B cell (primary cell): ENCODE data around the gene ADH1A. TPM values are rescaled to one million over a fixed set of nuclear protein-coding genes. Genes with fewer than 3 reads are reported as not detected.

Experiments used
- ATAC-seq: fragments of 200-7000 bp; cut with Tn5 transposase; one replicate; pipeline ENCODE4 v1.10.0; 2021; ENCODE audit warnings: low read depth, mild to moderate bottlenecking, moderate number of reproducible peaks, moderate library complexity
- CTCF ChIA-PET: fragments of 350-600 bp; sonication (Branson Sonifier 250); formaldehyde crosslinking; loops from one replicate; lab custom pipeline; 2021; ENCODE audit warnings: antibody characterized with exemption, inconsistent platforms; lab: Charles Lee
- POLR2A ChIA-PET: fragments of 350-600 bp; sonication (Branson Sonifier 250); formaldehyde crosslinking; loops from one replicate; lab custom pipeline; 2021; ENCODE audit warnings: antibody characterized with exemption; lab: Charles Lee
- DNase-seq: peaks from one replicate; pipeline ENCODE4 v3.0.0; 2013
- H2AFZ ChIP-seq: 2 replicates; pipeline ENCODE4 v1.6.1; 2012; ENCODE audit warnings: mild to moderate bottlenecking, low read depth, low read length; ENCODE audit not compliant: insufficient read depth, poor library complexity, severe bottlenecking
- H3K27ac ChIP-seq, 2 donors: 1 replicate in 1 of 2; 2 replicates in 1 of 2; pipeline ENCODE4 v1.5.1; 2012 to 2013; ENCODE audit warnings: low read length in 2 of 2, mild to moderate bottlenecking in 2 of 2, moderate library complexity in 1 of 2
- H3K27me3 ChIP-seq, 4 experiments: fragments of 200-600 bp in 1 of 4; sonication (generic) in 1 of 4; replicated peaks in 1 of 4; 1 replicate in 2 of 4; 2 replicates in 2 of 4; pipeline versions ENCODE4 v1.6.1 to v1.7.0; 2013 to 2016; ENCODE audit warnings: low read length in 3 of 4, mild to moderate bottlenecking in 2 of 4, mixed read lengths in 1 of 4, moderate library complexity in 1 of 4; ENCODE audit not compliant: insufficient read depth in 4 of 4, control insufficient read depth in 3 of 4; ENCODE audit errors: control extremely low read depth in 1 of 4
- H3K36me3 ChIP-seq, 2 experiments: replicated peaks in 1 of 2; 1 replicate in 1 of 2; 2 replicates in 1 of 2; pipeline versions ENCODE4 v1.6.1 to v1.7.1; 2013; ENCODE audit warnings: low read length in 1 of 2; ENCODE audit not compliant: insufficient read depth in 2 of 2, control insufficient read depth in 1 of 2; ENCODE audit errors: control extremely low read depth in 1 of 2, extremely low read depth in 1 of 2
- H3K4me1 ChIP-seq, 2 donors: fragments of 200-600 bp in 1 of 2; sonication (generic) in 1 of 2; 1 replicate in 1 of 2; 2 replicates in 1 of 2; pipeline versions ENCODE4 v1.5.1 to v1.6.1; 2013 to 2017; ENCODE audit warnings: low read length in 2 of 2; ENCODE audit not compliant: control insufficient read depth in 2 of 2, insufficient read depth in 2 of 2
- H3K4me2 ChIP-seq: replicated peaks from 2 replicates; pipeline ENCODE3; 2012; ENCODE audit warnings: mild to moderate bottlenecking, low read depth, low read length; ENCODE audit not compliant: poor library complexity, severe bottlenecking
- H3K4me3 ChIP-seq, 5 experiments: fragments of 200-600 bp in 1 of 5; sonication (generic) in 1 of 5; 1 replicate in 3 of 5; 2 replicates in 2 of 5; pipeline versions ENCODE4 v1.5.1 to v1.7.0; 2011 to 2016; ENCODE audit warnings: low read length in 4 of 5, mild to moderate bottlenecking in 4 of 5, low read depth in 2 of 5, control low read depth in 1 of 5, moderate library complexity in 1 of 5; ENCODE audit not compliant: insufficient read depth in 1 of 5; ENCODE audit errors: control extremely low read depth in 1 of 5, extremely low read depth in 1 of 5
- H3K79me2 ChIP-seq: fragments of 200-600 bp; sonication (generic); one replicate; pipeline ENCODE4 v1.6.0; 2016; ENCODE audit warnings: low read length; ENCODE audit not compliant: control insufficient read depth, insufficient read depth
- H3K9ac ChIP-seq: fragments of 200-600 bp; sonication (generic); 2 replicates; pipeline ENCODE4 v1.6.1; 2017; ENCODE audit warnings: mild to moderate bottlenecking, low read length, moderate library complexity
- H3K9me3 ChIP-seq, 3 donors: one replicate each; pipeline versions ENCODE4 v1.6.1 to v1.7.1; 2013; ENCODE audit warnings: low read length in 2 of 3; ENCODE audit not compliant: control insufficient read depth in 2 of 3, insufficient read depth in 1 of 3; ENCODE audit errors: control extremely low read depth in 1 of 3
- H4K20me1 ChIP-seq: 2 replicates; pipeline ENCODE4 v1.6.0; 2012; ENCODE audit warnings: mild to moderate bottlenecking, low read length; ENCODE audit not compliant: insufficient read depth, control insufficient read depth, poor library complexity, severe bottlenecking
- H3K27ac Mint-ChIP-seq: one replicate; pipeline ENCODE4 v1.8.0; 2021; ENCODE audit warnings: mixed read lengths
- H3K27me3 Mint-ChIP-seq: one replicate; pipeline ENCODE4 v1.8.0; 2021; ENCODE audit warnings: mixed read lengths
- H3K4me1 Mint-ChIP-seq: one replicate; pipeline ENCODE4 v1.8.0; 2021; ENCODE audit warnings: mixed read lengths
- H3K4me3 Mint-ChIP-seq: one replicate; pipeline ENCODE4 v1.8.0; 2021; ENCODE audit warnings: mixed read lengths
- H3K9me3 Mint-ChIP-seq: one replicate; pipeline ENCODE4 v1.8.0; 2022; ENCODE audit warnings: mixed read lengths; ENCODE audit not compliant: insufficient read depth
- CTCF ChIP-seq: fragments of 200-600 bp; IDR thresholded peaks from one replicate; pipeline ENCODE4 v1.8.0; 2022; ENCODE audit warnings: antibody characterized with exemption, mild to moderate bottlenecking
- EZH2 ChIP-seq: IDR thresholded peaks from 2 replicates; pipeline ENCODE4 v1.6.1; 2012; ENCODE audit warnings: borderline replicate concordance, low read depth, mild to moderate bottlenecking, moderate library complexity, low read length; ENCODE audit not compliant: insufficient read depth, poor library complexity, severe bottlenecking
- WGBS: methylation state at CpG from one replicate; pipeline ENCODE4 v1.1.5; 2013; ENCODE audit warnings: missing lambda C conversion rate; ENCODE audit not compliant: insufficient coverage; 5-methylcytosine and 5-hydroxymethylcytosine counted together
- intact Hi-C: fragments of 100-400 bp; cut with micrococcal nuclease; formaldehyde crosslinking; loops from one replicate; pipeline ENCODE4 v1.10.0; 2022
- polyA plus RNA-seq: library from polyadenylated mRNA; depleted of rRNA; stranded (reverse); fragments of >200 nt; gene quantifications from 2 replicates; pipeline ENCODE4 v1.2.3, GENCODE V29; 2012
- total RNA-seq, 2 donors: library from RNA; stranded (reverse); fragments of 120-200 nt in 1 of 2; gene quantifications; 1 replicate in 1 of 2; 2 replicates in 1 of 2; pipeline versions ENCODE4 v1.2.3 to v1.2.4, GENCODE V29; 2013 to 2022

ADH1A gene
- total and polyA plus RNA-seq, 2 donors (not counting 1 experiment from before 2014, with no cell fraction given), result not detected

- no peaks in the 10 kb centered on the region for H3K9me3 Mint-ChIP-seq
- POLR2A ChIA-PET, result no interaction called here
- Histone ChIP-seq H3K36me3 (no peaks in the 10 kb centered on the region), H3K4me3 (no peak overlapping the region), H3K4me1 (no peaks in the 10 kb centered on the region), H3K27me3 (peaks cover 0 to 2% (median 0%) of the 10 kb centered on the region in 4 experiments), H3K27ac (no peak overlapping the region), H3K9ac (no peak overlapping the region), H4K20me1 (no peaks in the 10 kb centered on the region), H3K9me3 (peaks cover 0 to 5% (median 0%) of the 10 kb centered on the region in 3 donors), H3K4me2 (no peak overlapping the region), H3K79me2 (no peaks in the 10 kb centered on the region), H2AFZ (no peak overlapping the region)
- intact Hi-C loops, result no loop called here
- H3K4me3 Mint-ChIP-seq, result no peak overlapping the region
- CTCF ChIA-PET, result no interaction called here
- no peaks in the 10 kb centered on the region for H3K4me1 Mint-ChIP-seq
- no peak overlapping the region for H3K27ac Mint-ChIP-seq
- TF ChIP-seq CTCF (no peak), EZH2 (no peak)
- H3K27me3 Mint-ChIP-seq, result no peaks in the 10 kb centered on the region
- no peak for DNase-seq
- WGBS, result no CpG with 5 or more reads among the region's 3 CpGs
- ATAC-seq, result no peak
Measured at GRCh38 chr4:99330648-99331047, 39.9 kb upstream of the ADH1A start.

- no peaks in the 10 kb centered on the region for H3K79me2 ChIP-seq
- H4K20me1 ChIP-seq, result no peaks in the 10 kb centered on the region
- intact Hi-C loops, result no loop called here
- H3K9me3 ChIP-seq, result peaks cover 0 to 5% (median 0%) of the 10 kb centered on the region in 3 donors
- Mint-ChIP-seq H3K9me3 (no peaks in the 10 kb centered on the region), H3K27ac (no peak overlapping the region), H3K4me1 (no peaks in the 10 kb centered on the region), H3K4me3 (no peak overlapping the region), H3K27me3 (no peaks in the 10 kb centered on the region)
- no peak overlapping the region for H2AFZ ChIP-seq
- ChIA-PET CTCF (no interaction called here), POLR2A (no interaction called here)
- ATAC-seq (no peak), DNase-seq (no peak)
- H3K4me2 ChIP-seq, result no peak overlapping the region
- no peaks in the 10 kb centered on the region for H3K36me3 ChIP-seq
- H3K27me3 ChIP-seq, result peaks cover 0 to 2% (median 0%) of the 10 kb centered on the region in 4 experiments
- TF ChIP-seq EZH2 (no peak), CTCF (no peak)
- no peaks in the 10 kb centered on the region for H3K4me1 ChIP-seq
- no peak overlapping the region for H3K9ac ChIP-seq
- no peak overlapping the region for H3K27ac ChIP-seq
- no peak overlapping the region for H3K4me3 ChIP-seq
- WGBS, result 100% methylated on average over 1 of the region's 2 CpGs
Measured at GRCh38 chr4:99329876-99330275, 39.1 kb upstream of the ADH1A start.
